NB4 (cell line): ENCODE results near the gene TCEAL5.

Experiments
- POLR2A ChIP-seq: IDR thresholded peaks from 2 replicates; pipeline ENCODE4 v1.6.1; 2011; ENCODE audit warnings: mild to moderate bottlenecking; ENCODE audit not compliant: insufficient read length; ENCODE audit errors: extremely low read depth
- TF ChIP-seq, protein P1 (sequence below): IDR thresholded peaks from one replicate; pipeline ENCODE4 v1.5.1; 2012; ENCODE audit warnings: low read depth, low read length

DNA sequence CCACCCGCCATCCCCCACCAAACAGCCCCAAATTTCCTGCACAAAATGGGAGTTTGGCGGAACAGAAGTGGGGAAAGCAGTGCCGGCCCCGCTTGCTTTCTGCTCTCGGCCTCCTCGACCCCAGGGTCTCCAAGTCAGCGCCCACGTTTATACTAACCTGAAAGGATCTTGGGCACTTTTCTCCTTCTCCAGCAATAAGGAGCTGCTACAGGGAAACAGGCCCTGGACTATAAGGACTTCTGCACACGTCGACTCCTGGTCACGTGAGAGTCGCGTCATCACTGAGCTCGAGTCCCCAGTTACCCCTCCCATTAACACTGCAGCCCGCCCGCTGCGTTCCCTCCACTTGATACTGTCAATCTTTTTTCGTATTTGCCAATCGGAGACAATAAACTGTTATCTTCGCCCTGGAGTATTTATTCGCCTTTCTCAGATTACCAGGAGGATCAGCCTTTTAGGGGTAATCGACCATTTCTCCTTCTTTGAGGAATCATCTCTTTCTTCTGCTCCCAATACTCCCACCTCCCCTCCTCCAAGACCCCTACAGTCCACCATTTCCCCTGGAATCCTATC is 21.5 kb downstream of the TCEAL5 start, which contains the start of gene TCEAL8:
- no peak for TF ChIP-seq POLR2A
- TF ChIP-seq, protein P1, sequence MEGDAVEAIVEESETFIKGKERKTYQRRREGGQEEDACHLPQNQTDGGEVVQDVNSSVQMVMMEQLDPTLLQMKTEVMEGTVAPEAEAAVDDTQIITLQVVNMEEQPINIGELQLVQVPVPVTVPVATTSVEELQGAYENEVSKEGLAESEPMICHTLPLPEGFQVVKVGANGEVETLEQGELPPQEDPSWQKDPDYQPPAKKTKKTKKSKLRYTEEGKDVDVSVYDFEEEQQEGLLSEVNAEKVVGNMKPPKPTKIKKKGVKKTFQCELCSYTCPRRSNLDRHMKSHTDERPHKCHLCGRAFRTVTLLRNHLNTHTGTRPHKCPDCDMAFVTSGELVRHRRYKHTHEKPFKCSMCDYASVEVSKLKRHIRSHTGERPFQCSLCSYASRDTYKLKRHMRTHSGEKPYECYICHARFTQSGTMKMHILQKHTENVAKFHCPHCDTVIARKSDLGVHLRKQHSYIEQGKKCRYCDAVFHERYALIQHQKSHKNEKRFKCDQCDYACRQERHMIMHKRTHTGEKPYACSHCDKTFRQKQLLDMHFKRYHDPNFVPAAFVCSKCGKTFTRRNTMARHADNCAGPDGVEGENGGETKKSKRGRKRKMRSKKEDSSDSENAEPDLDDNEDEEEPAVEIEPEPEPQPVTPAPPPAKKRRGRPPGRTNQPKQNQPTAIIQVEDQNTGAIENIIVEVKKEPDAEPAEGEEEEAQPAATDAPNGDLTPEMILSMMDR, result no peak
